NCI-H748 (cell line): Measurements from ENCODE around the gene SND1.

ENCODE experiments used
- DNase-seq: peaks from one replicate; lab custom pipeline; 2025; ENCODE audit not compliant: unreplicated experiment; lab: John Stamatoyannopoulos, UW

SND1 gene

GRCh38 chr7:128010391-128011127 lies 358.6 kb downstream of the SND1 start:
- no peak for DNase-seq

- no peak for DNase-seq
Measured at GRCh38 chr7:128011131-128011661, 359.2 kb downstream of the SND1 start.

GRCh38 chr7:128014811-128015210 lies 362.8 kb downstream of the SND1 start:
- no peak for DNase-seq

- DNase-seq: no peak
Measured at GRCh38 chr7:128017460-128017859, 365.5 kb downstream of the SND1 start.

- DNase-seq: peak; percentile 95
Measured at GRCh38 chr7:128017862-128018845, 366.2 kb downstream of the SND1 start.

GRCh38 chr7:128019288-128019687 lies 367.3 kb downstream of the SND1 start:
- no peak for DNase-seq

GRCh38 chr7:128020159-128020558 lies 368.2 kb downstream of the SND1 start:
- DNase-seq: no peak

- DNase-seq: no peak
Measured at GRCh38 chr7:128021366-128021765, 369.4 kb downstream of the SND1 start.

GRCh38 chr7:128022631-128023532 lies 370.9 kb downstream of the SND1 start:
- DNase-seq: no peak

- DNase-seq: no peak
Measured at GRCh38 chr7:128024151-128024550, 372.2 kb downstream of the SND1 start.

- DNase-seq: no peak
Measured at GRCh38 chr7:128025380-128025779, 373.4 kb downstream of the SND1 start.

GRCh38 chr7:128025819-128026218 lies 373.8 kb downstream of the SND1 start:
- no peak for DNase-seq

- DNase-seq: no peak
Measured at GRCh38 chr7:128026551-128026950, 374.6 kb downstream of the SND1 start.

- DNase-seq: peak; percentile 11
Measured at GRCh38 chr7:128027485-128027980, 375.5 kb downstream of the SND1 start.

- DNase-seq: no peak
Measured at GRCh38 chr7:128029405-128029995, 377.5 kb downstream of the SND1 start.

- no peak for DNase-seq
Measured at GRCh38 chr7:128030263-128030653, 378.3 kb downstream of the SND1 start.

GRCh38 chr7:128030654-128031611 lies 378.9 kb downstream of the SND1 start, which contains the start of gene LRRC4:
Gene LRRC4, minus strand, starts transcription at chr7:128031437. Its CDS starts 797 bp downstream, at chr7:128030640.
- peak; percentile 74 for DNase-seq

- peak; percentile 88 for DNase-seq
Measured at GRCh38 chr7:128031901-128032604, 380.1 kb downstream of the SND1 start.
